Measurements from ENCODE around the gene PWWP2B.
"Not testable (repeated sequence)": the region's sequence is repeated elsewhere in the genome, so short reads cannot be mapped to it uniquely, and the experiment has no call there.

Gene PWWP2B

GRCh38 chr10:132397036-132397541, at the start of gene PWWP2B:
TSS of gene PWWP2B (plus strand) at chr10:132397200. CDS start at chr10:132397227, 27 bp downstream.
- Histone ChIP-seq H3K9me3 (ENCODE audit: low read length) (no peaks in the 10 kb centered on the region), H3K4me1 (ENCODE audit: insufficient read depth, low read length) (peaks cover 15% of the 10 kb centered on the region), H3K4me3 (ENCODE audit: low read length) (peak within 1 kb of the TSS; percentile 75), H3K27me3 (ENCODE audit: insufficient read depth, low read length) (no peaks in the 10 kb centered on the region), H2AFZ (ENCODE audit: low read depth, low read length) (peak within 1 kb of the TSS; percentile 54), H3K36me3 (ENCODE audit: insufficient read depth, low read length) (no peaks in the 10 kb centered on the region)

GRCh38 chr10:132347211-132347930, 49.6 kb upstream of the PWWP2B start:
- no peaks in the 10 kb centered on the region for H3K4me1 ChIP-seq (ENCODE audit: insufficient read depth, low read length)
- H3K36me3 ChIP-seq (ENCODE audit: insufficient read depth, low read length) = peaks cover 38% of the 10 kb centered on the region

GRCh38 chr10:132347931-132348267, 49.1 kb upstream of the PWWP2B start:
- Histone ChIP-seq H3K36me3 (ENCODE audit: insufficient read depth, low read length) (peaks cover 38% of the 10 kb centered on the region), H3K27me3 (ENCODE audit: insufficient read depth, low read length) (no peaks in the 10 kb centered on the region), H3K4me1 (ENCODE audit: insufficient read depth, low read length) (no peaks in the 10 kb centered on the region), H2AFZ (ENCODE audit: low read depth, low read length) (no peak overlapping the region), H3K4me3 (ENCODE audit: low read length) (no peak overlapping the region), H3K9me3 (ENCODE audit: low read length) (no peaks in the 10 kb centered on the region)

More at GRCh38 chr10:132347211-132347930, 49.6 kb upstream of the PWWP2B start:
- Histone ChIP-seq H3K4me3 (ENCODE audit: low read length) (no peak overlapping the region), H3K27me3 (ENCODE audit: insufficient read depth, low read length) (no peaks in the 10 kb centered on the region), H2AFZ (ENCODE audit: low read depth, low read length) (no peak overlapping the region), H3K9me3 (ENCODE audit: low read length) (peaks cover 1% of the 10 kb centered on the region)

- Histone ChIP-seq H2AFZ (ENCODE audit: low read depth, low read length) (no peak overlapping the region), H3K9me3 (ENCODE audit: low read length) (no peaks in the 10 kb centered on the region), H3K4me1 (ENCODE audit: insufficient read depth, low read length) (no peaks in the 10 kb centered on the region), H3K36me3 (ENCODE audit: insufficient read depth, low read length) (peaks cover 26% of the 10 kb centered on the region), H3K4me3 (ENCODE audit: low read length) (no peak overlapping the region), H3K27me3 (ENCODE audit: insufficient read depth, low read length) (no peaks in the 10 kb centered on the region)
Measured at GRCh38 chr10:132349766-132350165, 47.2 kb upstream of the PWWP2B start.

GRCh38 chr10:132350391-132350790, 46.6 kb upstream of the PWWP2B start:
- Histone ChIP-seq H3K4me3 (ENCODE audit: low read length) (no peak overlapping the region), H3K4me1 (ENCODE audit: insufficient read depth, low read length) (no peaks in the 10 kb centered on the region), H3K36me3 (ENCODE audit: insufficient read depth, low read length) (peaks cover 20% of the 10 kb centered on the region), H3K27me3 (ENCODE audit: insufficient read depth, low read length) (no peaks in the 10 kb centered on the region), H2AFZ (ENCODE audit: low read depth, low read length) (no peak overlapping the region), H3K9me3 (ENCODE audit: low read length) (no peaks in the 10 kb centered on the region)

- peaks cover 14% of the 10 kb centered on the region for H3K36me3 ChIP-seq (ENCODE audit: insufficient read depth, low read length)
- no peaks in the 10 kb centered on the region for H3K27me3 ChIP-seq (ENCODE audit: insufficient read depth, low read length)
- no peak overlapping the region for H2AFZ ChIP-seq (ENCODE audit: low read depth, low read length)
- H3K9me3 ChIP-seq (ENCODE audit: low read length) = no peaks in the 10 kb centered on the region
- no peaks in the 10 kb centered on the region for H3K4me1 ChIP-seq (ENCODE audit: insufficient read depth, low read length)
- H3K4me3 ChIP-seq (ENCODE audit: low read length) = no peak overlapping the region
Measured at GRCh38 chr10:132350946-132351345, 46.1 kb upstream of the PWWP2B start.

- Histone ChIP-seq H3K36me3 (ENCODE audit: insufficient read depth, low read length) (peaks cover 14% of the 10 kb centered on the region), H3K27me3 (ENCODE audit: insufficient read depth, low read length) (no peaks in the 10 kb centered on the region), H3K4me3 (ENCODE audit: low read length) (no peak overlapping the region), H2AFZ (ENCODE audit: low read depth, low read length) (no peak overlapping the region), H3K9me3 (ENCODE audit: low read length) (no peaks in the 10 kb centered on the region), H3K4me1 (ENCODE audit: insufficient read depth, low read length) (no peaks in the 10 kb centered on the region)
Measured at GRCh38 chr10:132351611-132352010, 45.4 kb upstream of the PWWP2B start.

GRCh38 chr10:132352462-132353308, 44.3 kb upstream of the PWWP2B start:
- peaks cover 14% of the 10 kb centered on the region for H3K36me3 ChIP-seq (ENCODE audit: insufficient read depth, low read length)
- not testable (repeated sequence) for H3K9me3 ChIP-seq (ENCODE audit: low read length); H3K4me1 ChIP-seq (ENCODE audit: insufficient read depth, low read length)

GRCh38 chr10:132353456-132354355, 43.3 kb upstream of the PWWP2B start:
- Histone ChIP-seq H2AFZ (ENCODE audit: low read depth, low read length) (no peak overlapping the region), H3K36me3 (ENCODE audit: insufficient read depth, low read length) (peaks cover 7% of the 10 kb centered on the region), H3K27me3 (ENCODE audit: insufficient read depth, low read length) (no peaks in the 10 kb centered on the region), H3K9me3 (ENCODE audit: low read length) (no peaks in the 10 kb centered on the region), H3K4me1 (ENCODE audit: insufficient read depth, low read length) (no peaks in the 10 kb centered on the region), H3K4me3 (ENCODE audit: low read length) (no peak overlapping the region)

More at GRCh38 chr10:132352462-132353308, 44.3 kb upstream of the PWWP2B start:
- H3K4me3 ChIP-seq (ENCODE audit: low read length); H2AFZ ChIP-seq (ENCODE audit: low read depth, low read length); H3K27me3 ChIP-seq (ENCODE audit: insufficient read depth, low read length): not testable (repeated sequence)

GRCh38 chr10:132354356-132355094, 42.5 kb upstream of the PWWP2B start:
- Histone ChIP-seq H3K4me1 (ENCODE audit: insufficient read depth, low read length) (no peaks in the 10 kb centered on the region), H2AFZ (ENCODE audit: low read depth, low read length) (no peak overlapping the region), H3K27me3 (ENCODE audit: insufficient read depth, low read length) (no peaks in the 10 kb centered on the region), H3K36me3 (ENCODE audit: insufficient read depth, low read length) (no peaks in the 10 kb centered on the region), H3K9me3 (ENCODE audit: low read length) (no peaks in the 10 kb centered on the region), H3K4me3 (ENCODE audit: low read length) (no peak overlapping the region)

- H3K9me3 ChIP-seq (ENCODE audit: low read length) = no peaks in the 10 kb centered on the region
- H3K4me1 ChIP-seq (ENCODE audit: insufficient read depth, low read length) = no peaks in the 10 kb centered on the region
- no peaks in the 10 kb centered on the region for H3K27me3 ChIP-seq (ENCODE audit: insufficient read depth, low read length)
- no peaks in the 10 kb centered on the region for H3K36me3 ChIP-seq (ENCODE audit: insufficient read depth, low read length)
- no peak overlapping the region for H2AFZ ChIP-seq (ENCODE audit: low read depth, low read length)
- H3K4me3 ChIP-seq (ENCODE audit: low read length) = no peak overlapping the region
Measured at GRCh38 chr10:132355297-132355696, 41.7 kb upstream of the PWWP2B start.

- Histone ChIP-seq H2AFZ (ENCODE audit: low read depth, low read length) (no peak overlapping the region), H3K4me1 (ENCODE audit: insufficient read depth, low read length) (no peaks in the 10 kb centered on the region), H3K4me3 (ENCODE audit: low read length) (no peak overlapping the region), H3K9me3 (ENCODE audit: low read length) (no peaks in the 10 kb centered on the region), H3K27me3 (ENCODE audit: insufficient read depth, low read length) (no peaks in the 10 kb centered on the region), H3K36me3 (ENCODE audit: insufficient read depth, low read length) (no peaks in the 10 kb centered on the region)
Measured at GRCh38 chr10:132355754-132356153, 41.2 kb upstream of the PWWP2B start.
